H1 (cell line): ENCODE results near the gene MARS1. TPM values are rescaled to one million over a fixed set of nuclear protein-coding genes. Genes with fewer than 3 reads are reported as not detected.
"Not testable (repeated sequence)": the region's sequence is repeated elsewhere in the genome, so short reads cannot be mapped to it uniquely, and the experiment has no call there.

Source experiments
- CTCF ChIA-PET: fragments of 300-600 bp; sonication (Branson Sonifier 250); formaldehyde crosslinking; loops from one replicate; lab custom pipeline; 2021; ENCODE audit not compliant: partially characterized antibody; lab: Charles Lee
- POLR2A ChIA-PET: fragments of 300-600 bp; sonication (Branson Sonifier 250); formaldehyde crosslinking; loops from one replicate; lab custom pipeline; 2021; ENCODE audit warnings: inconsistent platforms; ENCODE audit not compliant: partially characterized antibody; lab: Charles Lee
- DNase-seq, 2 experiments: peaks; one replicate each; pipeline versions ENCODE4 v3.0.0 to v3.0.0-alpha.2; 2010 to 2022; ENCODE audit warnings: low spot score in 2 of 2, low read depth in 1 of 2, mixed read lengths in 1 of 2
- FAIRE-seq: peaks from 2 replicates; lab custom pipeline; 2011; peaks lifted over from hg19 to GRCh38; lab: Jason Lieb, UNC
- H2AFZ ChIP-seq: 2 replicates; pipeline ENCODE4 v1.8.1; 2012; ENCODE audit warnings: low read length, inconsistent platforms
- H2AK5ac ChIP-seq: 2 replicates; pipeline ENCODE4 v1.6.1; 2013; ENCODE audit warnings: low read depth, low read length
- H2BK120ac ChIP-seq: replicated peaks from 2 replicates; pipeline ENCODE3; 2013; ENCODE audit warnings: low read depth, low read length, inconsistent platforms
- H2BK12ac ChIP-seq: 2 replicates; pipeline ENCODE4 v1.6.1; 2013; ENCODE audit warnings: low read depth, low read length
- H2BK15ac ChIP-seq: 2 replicates; pipeline ENCODE4 v1.6.1; 2013; ENCODE audit warnings: low read length
- H2BK20ac ChIP-seq: 2 replicates; pipeline ENCODE4 v1.6.1; 2013; ENCODE audit warnings: low read length
- H2BK5ac ChIP-seq: 2 replicates; pipeline ENCODE4 v1.6.1; 2013; ENCODE audit warnings: low read depth, low read length
- H3K14ac ChIP-seq: 2 replicates; pipeline ENCODE4 v1.6.1; 2013; ENCODE audit warnings: inconsistent platforms; ENCODE audit not compliant: insufficient read length
- H3K18ac ChIP-seq: 2 replicates; pipeline ENCODE4 v1.6.1; 2013; ENCODE audit warnings: low read length; ENCODE audit errors: extremely low read depth
- H3K23ac ChIP-seq: 2 replicates; pipeline ENCODE4 v1.6.1; 2013; ENCODE audit warnings: inconsistent platforms; ENCODE audit not compliant: insufficient read length
- H3K23me2 ChIP-seq: 2 replicates; pipeline ENCODE4 v1.6.1; 2013; ENCODE audit warnings: low read depth, low read length
- H3K27ac ChIP-seq: 2 replicates; pipeline ENCODE4 v1.6.1; 2011; ENCODE audit warnings: low read depth, low read length, inconsistent platforms
- H3K27me3 ChIP-seq, 4 experiments: replicated peaks in 1 of 4; 1 replicate in 1 of 4; 2 replicates in 3 of 4; pipeline versions ENCODE4 v1.6.1 to v1.8.1; 2011 to 2013; ENCODE audit warnings: low read length in 3 of 4, mild to moderate bottlenecking in 3 of 4, inconsistent platforms in 2 of 4, mixed read lengths in 2 of 4, moderate library complexity in 1 of 4; ENCODE audit not compliant: control insufficient read depth in 3 of 4, insufficient read depth in 3 of 4; ENCODE audit errors: extremely low read depth in 1 of 4
- H3K36me3 ChIP-seq, 4 experiments: 2 replicates each; pipeline versions ENCODE4 v1.6.1 to v1.8.1; 2011 to 2013; ENCODE audit warnings: mild to moderate bottlenecking in 4 of 4, low read length in 3 of 4, moderate library complexity in 2 of 4, control low read depth in 1 of 4, inconsistent platforms in 1 of 4; ENCODE audit not compliant: insufficient read depth in 4 of 4, control insufficient read depth in 2 of 4
- H3K4ac ChIP-seq: replicated peaks from 2 replicates; pipeline ENCODE3; 2013; ENCODE audit warnings: low read length, low read depth, mixed read lengths, inconsistent platforms; ENCODE audit not compliant: insufficient read length
- H3K4me1 ChIP-seq, 4 experiments: replicated peaks in 1 of 4; 1 replicate in 1 of 4; 2 replicates in 3 of 4; pipeline versions ENCODE4 v1.6.1 to v1.8.1; 2011 to 2013; ENCODE audit warnings: low read length in 3 of 4, inconsistent platforms in 2 of 4, mixed read lengths in 1 of 4; ENCODE audit not compliant: insufficient read depth in 4 of 4, control insufficient read depth in 3 of 4
- H3K4me2 ChIP-seq, 2 experiments: 2 replicates each; pipeline versions ENCODE4 v1.6.1 to v1.8.1; 2011 to 2013; ENCODE audit warnings: low read depth in 2 of 2, low read length in 2 of 2, control low read depth in 1 of 2, inconsistent platforms in 1 of 2, mild to moderate bottlenecking in 1 of 2; ENCODE audit not compliant: insufficient read depth in 1 of 2
- H3K4me3 ChIP-seq, 4 experiments: fragments of 200-600, 300-600 bp in 1 of 4; sonication (generic), shearing (Covaris generic), sonication (Bioruptor Twin) in 1 of 4; 2 replicates each; pipeline versions ENCODE4 v1.5.1 to v1.8.1; 2011 to 2016; ENCODE audit warnings: low read length in 4 of 4, low read depth in 3 of 4, control low read depth in 2 of 4, inconsistent platforms in 2 of 4, mild to moderate bottlenecking in 2 of 4, mixed read lengths in 1 of 4, moderate library complexity in 1 of 4; ENCODE audit not compliant: insufficient read depth in 2 of 4; ENCODE audit errors: extremely low read depth in 1 of 4
- H3K56ac ChIP-seq: replicated peaks from 2 replicates; pipeline ENCODE3; 2013; ENCODE audit warnings: low read depth, mild to moderate bottlenecking, mixed read lengths, low read length, inconsistent platforms; ENCODE audit not compliant: insufficient read length
- H3K79me1 ChIP-seq: 2 replicates; pipeline ENCODE4 v1.6.1; 2013; ENCODE audit warnings: low read depth, low read length, control low read depth
- H3K79me2 ChIP-seq, 2 experiments: 2 replicates each; pipeline versions ENCODE4 v1.6.1 to v1.8.1; 2012 to 2013; ENCODE audit warnings: low read length in 2 of 2, mild to moderate bottlenecking in 2 of 2, inconsistent platforms in 1 of 2; ENCODE audit not compliant: insufficient read depth in 2 of 2, control insufficient read depth in 1 of 2
- H3K9ac ChIP-seq, 4 experiments: replicated peaks in 1 of 4; 1 replicate in 1 of 4; 2 replicates in 3 of 4; pipeline versions ENCODE4 v1.6.1 to v1.8.1; 2011 to 2013; ENCODE audit warnings: low read depth in 3 of 4, low read length in 3 of 4, control low read depth in 2 of 4, mild to moderate bottlenecking in 2 of 4, moderate library complexity in 2 of 4, inconsistent platforms in 1 of 4; ENCODE audit errors: extremely low read depth in 1 of 4
- H3K9me3 ChIP-seq, 2 experiments: 2 replicates each; pipeline versions ENCODE4 v1.6.1 to v1.8.1; 2012 to 2013; ENCODE audit warnings: mild to moderate bottlenecking in 2 of 2, moderate library complexity in 2 of 2, control low read depth in 1 of 2, inconsistent platforms in 1 of 2, low read depth in 1 of 2, low read length in 1 of 2, mixed read lengths in 1 of 2; ENCODE audit not compliant: insufficient read depth in 2 of 2
- H4K20me1 ChIP-seq, 2 experiments: replicated peaks in 1 of 2; 2 replicates each; pipeline versions ENCODE3 to v1.8.1; 2011 to 2013; ENCODE audit warnings: inconsistent platforms in 2 of 2, low read length in 2 of 2, mild to moderate bottlenecking in 1 of 2; ENCODE audit not compliant: insufficient read depth in 2 of 2, control insufficient read depth in 1 of 2
- H4K5ac ChIP-seq: 2 replicates; pipeline ENCODE4 v1.6.1; 2013; ENCODE audit warnings: low read length, low read depth, mixed read lengths, inconsistent platforms; ENCODE audit not compliant: insufficient read length
- H4K8ac ChIP-seq: 2 replicates; pipeline ENCODE4 v1.8.0; 2013; ENCODE audit warnings: mild to moderate bottlenecking, moderate library complexity, low read length, inconsistent platforms; ENCODE audit not compliant: insufficient read depth; ENCODE audit errors: extremely low read depth
- H4K91ac ChIP-seq: replicated peaks from 2 replicates; pipeline ENCODE3; 2013; ENCODE audit warnings: low read length, mixed read lengths, inconsistent platforms; ENCODE audit not compliant: insufficient read length
- WGBS, 2 experiments: shearing (Covaris generic) in 1 of 2; methylation state at CpG; one replicate each; pipeline versions ENCODE4 v1.1.6 to v1.1.7; 2013 to 2015; ENCODE audit warnings: low lambda C conversion rate in 2 of 2, mixed read lengths in 2 of 2, inconsistent platforms in 1 of 2, low coverage in 1 of 2, missing lambda C conversion rate in 1 of 2; ENCODE audit not compliant: insufficient replicate concordance in 2 of 2, insufficient coverage in 1 of 2, insufficient read length in 1 of 2; ENCODE audit errors: extremely low coverage in 1 of 2, missing lambda C conversion rate in 1 of 2; 5-methylcytosine and 5-hydroxymethylcytosine counted together
- polyA plus RNA-seq, 7 experiments: library from polyadenylated mRNA; depleted of rRNA in 3 of 7; stranded (reverse) in 5 of 7; unstranded in 2 of 7; fragments of >200 nt in 5 of 7; fragments of 200-250 nt in 2 of 7; gene quantifications; 1 replicate in 5 of 7; 2 replicates in 1 of 7; 4 replicates in 1 of 7; pipeline versions ENCODE4 v1.2.1 to v1.2.3, GENCODE V29; 2011 to 2013; ENCODE audit warnings: missing spikeins in 2 of 7, mixed read lengths in 2 of 7
- total RNA-seq: library from RNA; stranded (reverse); fragmentation: NEBNext Ultra II Directional; extraction: Animal tissue kit (Norgen Biotek cat#: 25700); gene quantifications from 2 replicates; pipeline ENCODE4 v1.2.1, GENCODE V29; 2021

The MARS1 gene
- total and polyA plus RNA-seq, 2 of the 8 experiments (the other 6 are each of a cell fraction or from before 2014, with no cell fraction given) = 194 to 407 TPM

- H3K14ac ChIP-seq, H3K23me2 ChIP-seq, H2AK5ac ChIP-seq, H3K79me2 ChIP-seq, H3K9me3 ChIP-seq, H3K4me3 ChIP-seq, H2BK20ac ChIP-seq, POLR2A ChIA-PET, H4K8ac ChIP-seq, H3K4me1 ChIP-seq, H4K91ac ChIP-seq, H3K56ac ChIP-seq, H3K9ac ChIP-seq, H3K4ac ChIP-seq, H2BK12ac ChIP-seq, H3K79me1 ChIP-seq, H3K18ac ChIP-seq, H3K27ac ChIP-seq, H3K23ac ChIP-seq, H4K5ac ChIP-seq, H4K20me1 ChIP-seq, H2BK15ac ChIP-seq, DNase-seq, H3K27me3 ChIP-seq, H3K4me2 ChIP-seq, H2BK120ac ChIP-seq, FAIRE-seq, H2BK5ac ChIP-seq, H2AFZ ChIP-seq: not testable (repeated sequence)
- 93% methylated on average over 1 of the region's 1 CpG; no CpG with 5 or more reads in 1 of the 2 experiments for WGBS, 2 experiments
- peaks cover 2 to 18% (median 13%) of the 10 kb centered on the region in 4 experiments; a peak in 5 of 8 replicates for H3K36me3 ChIP-seq
- CTCF ChIA-PET = interaction anchor here (1.0 to 2.1 kb wide), 3 partner anchors 15 to 27 kb away, joined by 3 to 5 read pairs (median 4); no protein-coding TSS in a partner anchor
Observed at GRCh38 chr12:57561117-57561516, 73.2 kb downstream of the MARS1 start.
